Karpas-422 (cell line): ENCODE data around the gene MAMDC2. TPM values are rescaled to one million over a fixed set of nuclear protein-coding genes. Genes with fewer than 3 reads are reported as not detected.

Experiments
- DNase-seq: peaks from one replicate; pipeline ENCODE4 v3.0.0-alpha.2; 2015
- H2AFZ ChIP-seq: fragments of 200-600 bp; sonication (generic); 2 replicates; pipeline ENCODE4 v1.6.1; 2014; ENCODE audit warnings: antibody characterized with exemption, low read length, mixed read lengths
- H3K27ac ChIP-seq: fragments of 200-600 bp; sonication (generic); 2 replicates; pipeline ENCODE4 v1.5.1; 2014; ENCODE audit warnings: mild to moderate bottlenecking, low read length, moderate library complexity
- H3K27me3 ChIP-seq: fragments of 200-600 bp; sonication (generic); 2 replicates; pipeline ENCODE4 v1.6.1; 2014; ENCODE audit warnings: low read length, mixed read lengths
- H3K36me3 ChIP-seq: fragments of 200-600 bp; sonication (generic); 2 replicates; pipeline ENCODE4 v1.6.1; 2014; ENCODE audit warnings: low read length, mixed read lengths; ENCODE audit not compliant: insufficient read depth
- H3K4me1 ChIP-seq: fragments of 200-600 bp; sonication (generic); 2 replicates; pipeline ENCODE4 v1.6.1; 2014; ENCODE audit warnings: mild to moderate bottlenecking, low read length, mixed read lengths
- H3K4me2 ChIP-seq: fragments of 200-600 bp; sonication (generic); 2 replicates; pipeline ENCODE4 v1.6.1; 2014; ENCODE audit warnings: low read length, low read depth, mild to moderate bottlenecking; ENCODE audit not compliant: poor library complexity, severe bottlenecking
- H3K4me3 ChIP-seq: fragments of 200-600 bp; sonication (generic); 2 replicates; pipeline ENCODE4 v1.5.1; 2014; ENCODE audit warnings: mild to moderate bottlenecking, antibody characterized with exemption, low read length, mixed read lengths
- H3K79me2 ChIP-seq: fragments of 200-600 bp; sonication (generic); 2 replicates; pipeline ENCODE4 v1.6.1; 2014; ENCODE audit warnings: mild to moderate bottlenecking, low read length, mixed read lengths
- H3K9ac ChIP-seq: fragments of 200-600 bp; sonication (generic); 2 replicates; pipeline ENCODE4 v1.6.0; 2014; ENCODE audit warnings: low read length
- H3K9me2 ChIP-seq: fragments of 200-600 bp; sonication (generic), shearing (Covaris generic); replicated peaks from 2 replicates; pipeline ENCODE4 v1.6.0; 2014; ENCODE audit warnings: mild to moderate bottlenecking, low read length, moderate library complexity; ENCODE audit not compliant: insufficient read depth
- H3K9me3 ChIP-seq: fragments of 300-700, 200-600 bp; sonication (generic); 2 replicates; pipeline ENCODE4 v1.6.1; 2014; ENCODE audit warnings: low read length, mixed read lengths
- H4K20me1 ChIP-seq: fragments of 200-600 bp; sonication (generic); 2 replicates; pipeline ENCODE4 v1.6.1; 2014; ENCODE audit warnings: mild to moderate bottlenecking, antibody characterized with exemption, low read length, low read depth; ENCODE audit not compliant: insufficient read depth
- total RNA-seq: library from RNA; depleted of rRNA; stranded (reverse); fragments of >200 nt; shearing (Covaris generic); gene quantifications from 2 replicates; pipeline ENCODE4 v1.2.3, GENCODE V29; 2014; ENCODE audit warnings: low replicate concordance

The MAMDC2 gene
- total RNA-seq, 1 experiment from 2014 or later: not detected

DNA sequence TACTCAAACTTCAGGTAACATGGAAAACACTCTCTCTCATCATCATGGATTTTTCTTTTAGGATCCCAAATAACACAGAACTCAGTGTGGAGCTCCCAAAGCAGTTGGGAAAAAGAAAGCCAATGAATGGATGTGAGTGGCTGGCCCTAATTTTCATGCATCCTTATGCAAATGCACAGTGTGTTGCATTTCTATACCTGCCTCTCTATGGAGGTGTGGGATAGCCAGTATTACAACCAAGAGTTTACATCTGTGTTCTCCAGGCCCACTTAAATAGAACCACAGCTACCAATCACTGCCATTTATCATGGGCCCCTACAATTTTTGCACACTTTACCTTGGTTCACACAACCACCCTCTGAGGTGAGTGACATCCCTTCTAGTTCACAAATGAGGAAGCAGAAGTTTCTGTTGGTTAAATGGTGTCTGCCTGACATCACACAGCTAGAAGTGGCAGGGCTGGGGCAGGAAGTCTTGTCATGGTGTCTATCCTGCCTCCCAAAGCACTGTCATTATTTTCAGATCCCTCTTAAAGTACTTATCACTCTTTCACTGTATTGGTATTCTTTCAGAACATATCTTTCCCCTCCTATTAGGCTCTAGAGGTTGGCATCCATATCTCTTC, 17.3 kb downstream of the MAMDC2 start:
- peak; percentile 59 for DNase-seq
- no peaks in the 10 kb centered on the region for H3K27me3 ChIP-seq
- no peaks in the 10 kb centered on the region for H4K20me1 ChIP-seq
- no peak overlapping the region for H3K27ac ChIP-seq
- H3K36me3 ChIP-seq: no peaks in the 10 kb centered on the region
- no peak overlapping the region for H2AFZ ChIP-seq
- H3K79me2 ChIP-seq: no peaks in the 10 kb centered on the region
- H3K4me2 ChIP-seq: no peak overlapping the region
- H3K4me1 ChIP-seq: no peaks in the 10 kb centered on the region
- no peak overlapping the region for H3K4me3 ChIP-seq
- no peaks in the 10 kb centered on the region for H3K9me2 ChIP-seq
- H3K9me3 ChIP-seq: no peaks in the 10 kb centered on the region
- H3K9ac ChIP-seq: no peak overlapping the region

DNA sequence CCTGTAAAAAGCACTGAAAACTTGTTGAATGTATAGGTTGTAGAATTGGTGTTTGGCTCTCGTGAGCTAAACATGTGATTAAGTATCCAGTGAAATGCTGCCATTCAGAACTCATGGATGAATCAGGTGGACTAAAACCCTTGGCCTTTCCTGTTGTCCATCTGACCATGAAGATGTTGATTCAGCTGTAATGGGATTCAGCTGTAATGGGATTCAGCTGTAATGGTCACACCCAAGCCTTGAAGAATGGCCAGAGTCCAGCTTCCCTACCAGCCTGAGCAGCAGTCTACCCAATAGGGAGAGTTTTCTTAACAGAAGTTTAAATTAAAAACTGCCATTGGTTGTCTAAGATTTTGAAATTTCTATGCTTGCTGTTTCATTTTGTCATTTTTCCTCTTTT, 18.1 kb downstream of the MAMDC2 start:
- Histone ChIP-seq H4K20me1 (no peaks in the 10 kb centered on the region), H2AFZ (no peak overlapping the region), H3K4me2 (no peak overlapping the region), H3K4me3 (no peak overlapping the region), H3K9ac (no peak overlapping the region), H3K27me3 (no peaks in the 10 kb centered on the region), H3K27ac (no peak overlapping the region), H3K9me2 (no peaks in the 10 kb centered on the region), H3K9me3 (no peaks in the 10 kb centered on the region), H3K79me2 (no peaks in the 10 kb centered on the region), H3K4me1 (no peaks in the 10 kb centered on the region), H3K36me3 (no peaks in the 10 kb centered on the region)
- no peak for DNase-seq

DNA sequence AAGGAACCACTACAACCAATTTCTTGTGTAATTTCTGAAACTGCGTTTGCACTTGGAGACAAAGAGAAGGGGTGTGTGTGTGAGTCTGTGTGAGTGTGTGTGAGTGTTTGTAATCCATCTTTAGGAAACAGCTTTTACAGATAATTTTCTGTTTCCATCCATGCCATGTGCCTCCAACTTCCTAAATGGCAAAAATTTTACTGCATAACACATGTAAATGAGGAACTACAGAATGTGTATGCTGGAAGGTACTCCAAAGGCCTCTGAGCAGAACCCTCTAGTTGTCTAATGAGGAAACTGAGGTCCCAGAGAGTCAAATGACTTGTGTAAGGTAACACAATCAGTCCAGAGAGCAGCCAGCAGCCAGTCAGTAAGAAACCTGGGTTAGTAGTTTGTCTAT, 20.8 kb downstream of the MAMDC2 start:
- no peak for DNase-seq
- no peaks in the 10 kb centered on the region for H3K79me2 ChIP-seq
- no peak overlapping the region for H3K4me3 ChIP-seq
- H3K9ac ChIP-seq: no peak overlapping the region
- no peaks in the 10 kb centered on the region for H3K27me3 ChIP-seq
- H3K9me2 ChIP-seq: no peaks in the 10 kb centered on the region
- H2AFZ ChIP-seq: no peak overlapping the region
- no peak overlapping the region for H3K4me2 ChIP-seq
- H3K9me3 ChIP-seq: no peaks in the 10 kb centered on the region
- H3K4me1 ChIP-seq: no peaks in the 10 kb centered on the region
- no peaks in the 10 kb centered on the region for H4K20me1 ChIP-seq
- no peaks in the 10 kb centered on the region for H3K36me3 ChIP-seq
- no peak overlapping the region for H3K27ac ChIP-seq

DNA sequence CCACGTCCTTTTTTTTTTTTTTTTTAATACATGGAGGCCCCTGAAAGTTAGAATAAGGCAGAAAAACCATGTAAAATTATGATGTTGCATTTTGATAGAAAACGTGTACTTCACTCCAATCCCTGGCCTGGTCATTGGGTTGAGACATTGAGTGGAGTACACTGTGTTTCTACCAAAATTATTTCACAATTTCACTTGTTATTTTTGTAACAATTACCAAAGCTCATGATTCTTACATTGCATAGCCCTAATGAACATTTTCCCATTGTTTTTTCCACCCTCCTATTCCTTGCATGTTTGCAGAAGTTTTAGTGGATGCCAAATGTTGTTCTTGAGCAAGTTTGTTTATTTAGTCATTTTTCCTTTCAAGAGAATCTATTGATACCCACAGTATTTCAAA, 21.9 kb downstream of the MAMDC2 start:
- H4K20me1 ChIP-seq: no peaks in the 10 kb centered on the region
- H2AFZ ChIP-seq: no peak overlapping the region
- no peak overlapping the region for H3K27ac ChIP-seq
- no peaks in the 10 kb centered on the region for H3K4me1 ChIP-seq
- H3K9ac ChIP-seq: no peak overlapping the region
- H3K9me2 ChIP-seq: no peaks in the 10 kb centered on the region
- H3K4me2 ChIP-seq: no peak overlapping the region
- H3K4me3 ChIP-seq: no peak overlapping the region
- no peaks in the 10 kb centered on the region for H3K27me3 ChIP-seq
- DNase-seq: no peak
- no peaks in the 10 kb centered on the region for H3K36me3 ChIP-seq
- H3K79me2 ChIP-seq: no peaks in the 10 kb centered on the region
- no peaks in the 10 kb centered on the region for H3K9me3 ChIP-seq

DNA sequence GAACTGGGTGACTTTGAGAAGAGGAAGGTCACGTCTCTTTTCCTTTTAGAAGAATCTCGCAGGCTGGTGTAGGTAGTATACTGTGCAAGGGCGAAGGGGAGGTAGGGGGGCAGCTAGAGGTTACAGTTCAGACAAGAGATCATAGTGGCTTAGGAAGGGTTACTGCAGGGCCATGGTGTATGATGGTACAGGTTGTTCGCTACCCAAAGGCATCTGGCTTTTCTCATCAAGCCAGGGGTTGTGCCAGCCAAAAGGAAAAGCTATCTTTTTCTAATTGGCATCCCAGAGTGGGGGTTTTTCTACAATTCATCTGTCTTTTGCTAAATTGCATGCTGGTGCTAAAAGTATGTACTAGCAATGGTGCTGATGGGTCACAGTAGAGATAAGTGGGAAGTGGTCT, 22.8 kb downstream of the MAMDC2 start:
- Histone ChIP-seq H4K20me1 (no peaks in the 10 kb centered on the region), H3K4me1 (no peaks in the 10 kb centered on the region), H3K27me3 (no peaks in the 10 kb centered on the region), H3K4me3 (no peak overlapping the region), H3K9me3 (no peaks in the 10 kb centered on the region), H3K9me2 (no peaks in the 10 kb centered on the region), H3K79me2 (no peaks in the 10 kb centered on the region), H3K9ac (no peak overlapping the region), H3K36me3 (no peaks in the 10 kb centered on the region), H3K27ac (no peak overlapping the region), H2AFZ (no peak overlapping the region), H3K4me2 (no peak overlapping the region)
- DNase-seq: no peak

DNA sequence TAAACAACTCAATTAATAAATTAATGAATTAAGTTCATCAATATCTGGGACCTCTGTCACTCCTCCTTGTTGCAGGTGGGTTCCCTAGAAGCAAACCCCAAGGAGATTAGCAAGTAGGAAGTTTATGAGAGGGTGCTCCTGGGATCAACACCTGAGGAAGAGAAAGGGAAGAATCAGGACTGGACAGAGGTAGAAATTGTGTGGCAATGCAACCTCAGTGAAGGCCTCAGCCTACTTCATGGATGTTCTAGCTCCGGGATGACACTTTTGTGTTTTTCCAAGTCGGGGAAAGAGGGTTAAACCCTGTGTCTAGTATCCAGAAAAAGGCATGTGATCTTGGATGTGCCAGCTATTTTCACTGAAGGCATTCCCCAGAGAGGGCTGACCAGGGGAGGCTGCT, 23.2 kb downstream of the MAMDC2 start:
- no peak overlapping the region for H3K27ac ChIP-seq
- DNase-seq: no peak
- H3K4me3 ChIP-seq: no peak overlapping the region

DNA sequence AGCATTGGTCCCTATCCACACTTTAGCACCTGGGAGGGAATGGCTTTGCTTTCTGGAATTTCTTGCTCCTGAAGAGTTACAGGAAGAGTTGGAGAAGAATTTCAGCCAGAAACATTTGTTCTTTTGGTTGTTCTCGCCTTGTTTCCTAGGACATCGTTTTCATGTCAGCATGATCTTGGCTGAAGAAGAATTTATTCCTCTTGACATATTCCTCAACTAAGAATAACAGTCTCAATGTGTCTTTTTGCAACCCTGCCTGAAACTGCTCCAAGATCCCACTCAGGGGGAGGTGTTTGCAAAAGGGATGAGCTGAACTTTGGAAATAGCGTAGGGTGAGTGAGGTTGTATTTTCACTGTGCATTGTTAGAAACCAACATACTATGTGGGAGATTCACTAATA, 26.1 kb downstream of the MAMDC2 start:
- Histone ChIP-seq H3K9me2 (no peaks in the 10 kb centered on the region), H3K27ac (no peak overlapping the region), H3K4me3 (no peak overlapping the region), H4K20me1 (no peaks in the 10 kb centered on the region), H3K27me3 (no peaks in the 10 kb centered on the region), H3K79me2 (no peaks in the 10 kb centered on the region), H3K9me3 (no peaks in the 10 kb centered on the region), H3K36me3 (no peaks in the 10 kb centered on the region), H2AFZ (no peak overlapping the region), H3K9ac (no peak overlapping the region), H3K4me1 (no peaks in the 10 kb centered on the region), H3K4me2 (no peak overlapping the region)
- DNase-seq: no peak

More for the DNA sequence above, 23.2 kb downstream of the MAMDC2 start:
- no peak overlapping the region for H3K4me2 ChIP-seq
- H4K20me1 ChIP-seq: no peaks in the 10 kb centered on the region
- H3K4me1 ChIP-seq: no peaks in the 10 kb centered on the region
- H3K79me2 ChIP-seq: no peaks in the 10 kb centered on the region
- no peaks in the 10 kb centered on the region for H3K9me2 ChIP-seq
- H3K9ac ChIP-seq: no peak overlapping the region
- no peaks in the 10 kb centered on the region for H3K9me3 ChIP-seq
- H3K27me3 ChIP-seq: no peaks in the 10 kb centered on the region
- H2AFZ ChIP-seq: no peak overlapping the region
- no peaks in the 10 kb centered on the region for H3K36me3 ChIP-seq

DNA sequence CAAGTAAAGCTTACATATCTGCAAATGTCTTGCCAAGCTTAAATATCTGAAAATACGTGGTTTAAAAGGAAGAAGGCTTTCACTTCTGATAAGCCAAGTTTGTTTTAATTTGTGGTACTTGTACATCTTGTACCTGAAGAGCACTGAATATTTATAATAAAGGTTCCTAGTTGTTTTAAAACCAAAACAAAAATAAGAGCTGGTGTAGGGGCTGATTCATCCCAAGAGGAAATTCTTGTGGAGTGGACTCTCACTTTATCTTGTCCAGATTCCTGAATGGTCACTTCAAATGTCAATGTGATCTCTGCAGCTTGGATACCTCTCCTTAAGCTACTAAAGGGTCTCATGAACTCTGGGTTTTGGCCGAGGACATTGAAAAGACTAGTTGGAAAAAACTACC, 29.5 kb downstream of the MAMDC2 start:
- Histone ChIP-seq H3K79me2 (no peaks in the 10 kb centered on the region), H3K9me3 (no peaks in the 10 kb centered on the region), H3K4me2 (no peak overlapping the region), H3K36me3 (no peaks in the 10 kb centered on the region), H3K27ac (no peak overlapping the region), H3K4me3 (no peak overlapping the region), H4K20me1 (no peaks in the 10 kb centered on the region), H3K9me2 (no peaks in the 10 kb centered on the region), H3K27me3 (no peaks in the 10 kb centered on the region), H3K9ac (no peak overlapping the region), H3K4me1 (no peaks in the 10 kb centered on the region), H2AFZ (no peak overlapping the region)
- DNase-seq: no peak

DNA sequence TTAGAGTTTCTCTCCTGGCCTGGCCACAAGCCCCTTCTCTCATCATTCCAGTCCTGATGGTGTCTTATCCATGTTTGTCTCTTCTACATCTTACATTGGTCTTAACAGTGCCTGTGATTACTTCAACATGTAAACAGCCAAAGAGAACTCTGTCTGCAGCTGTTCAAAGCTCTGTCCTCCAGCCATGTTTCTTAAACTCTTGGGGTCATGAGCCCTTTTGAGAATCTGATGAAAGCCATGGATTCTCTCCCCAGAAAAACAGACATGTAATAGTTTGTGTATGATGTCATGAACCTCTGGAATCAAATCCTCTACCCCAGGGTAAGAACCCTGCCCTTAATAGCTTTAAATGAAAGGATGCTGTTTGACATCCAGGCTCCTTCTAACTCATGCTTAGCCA, 30.1 kb downstream of the MAMDC2 start:
- H3K9me3 ChIP-seq: no peaks in the 10 kb centered on the region
- DNase-seq: no peak
- H3K27me3 ChIP-seq: no peaks in the 10 kb centered on the region
- H3K9ac ChIP-seq: no peak overlapping the region
- H3K79me2 ChIP-seq: no peaks in the 10 kb centered on the region
- no peaks in the 10 kb centered on the region for H3K4me1 ChIP-seq
- no peak overlapping the region for H3K4me3 ChIP-seq
- no peak overlapping the region for H2AFZ ChIP-seq
- H4K20me1 ChIP-seq: no peaks in the 10 kb centered on the region
- H3K9me2 ChIP-seq: no peaks in the 10 kb centered on the region
- no peaks in the 10 kb centered on the region for H3K36me3 ChIP-seq
- no peak overlapping the region for H3K27ac ChIP-seq
- H3K4me2 ChIP-seq: no peak overlapping the region
